Endothelial cell of umbilical vein (primary cell): ENCODE results near the gene ADCY9.

Experiments
- EZH2 ChIP-seq: IDR thresholded peaks from 2 replicates; pipeline ENCODE4 v1.6.1; 2012; ENCODE audit warnings: borderline replicate concordance, low read depth, mild to moderate bottlenecking, moderate library complexity, low read length, inconsistent platforms; ENCODE audit not compliant: severe bottlenecking
- FOS ChIP-seq: IDR thresholded peaks from 2 replicates; pipeline ENCODE4 v1.6.1; 2011; ENCODE audit warnings: mild to moderate bottlenecking, low read length, moderate library complexity, borderline replicate concordance; ENCODE audit not compliant: insufficient read depth
- JUN ChIP-seq: IDR thresholded peaks from 2 replicates; pipeline ENCODE4 v1.6.1; 2011; ENCODE audit warnings: borderline replicate concordance, low read depth; ENCODE audit not compliant: insufficient read length, insufficient read depth
- MAX ChIP-seq: IDR thresholded peaks from 2 replicates; pipeline ENCODE4 v1.6.1; 2011; ENCODE audit not compliant: insufficient read depth, insufficient read length
- MYC ChIP-seq: IDR thresholded peaks from one replicate; pipeline ENCODE4 v1.6.1; 2011; ENCODE audit warnings: mild to moderate bottlenecking, low read depth, low read length
- POLR2A ChIP-seq: IDR thresholded peaks from 2 replicates; pipeline ENCODE4 v1.6.1; 2012; ENCODE audit warnings: low read depth, mild to moderate bottlenecking, control low read depth, low read length
- POLR2AphosphoS5 ChIP-seq: IDR thresholded peaks from 2 replicates; pipeline ENCODE4 v1.6.1; 2012; ENCODE audit warnings: low read depth, mild to moderate bottlenecking, control low read depth, low read length, moderate library complexity; ENCODE audit not compliant: insufficient read depth
- TF ChIP-seq, protein P1 (sequence below), 2 donors: IDR thresholded peaks; 1 replicate in 1 of 2; 2 replicates in 1 of 2; pipeline ENCODE4 v1.5.1; 2011; ENCODE audit warnings: low read length in 2 of 2, mild to moderate bottlenecking in 2 of 2, moderate library complexity in 2 of 2, control low read depth in 1 of 2, inconsistent platforms in 1 of 2, low read depth in 1 of 2; ENCODE audit not compliant: insufficient read depth in 1 of 2; ENCODE audit errors: extremely low read depth in 1 of 2

GRCh38 chr16:3945751-3946603 lies 170.3 kb downstream of the ADCY9 start:
- TF ChIP-seq EZH2 (no peak), POLR2AphosphoS5 (no peak), MAX (no peak), POLR2A (no peak), JUN (no peak), FOS (no peak), MYC (no peak)
- TF ChIP-seq, protein P1, sequence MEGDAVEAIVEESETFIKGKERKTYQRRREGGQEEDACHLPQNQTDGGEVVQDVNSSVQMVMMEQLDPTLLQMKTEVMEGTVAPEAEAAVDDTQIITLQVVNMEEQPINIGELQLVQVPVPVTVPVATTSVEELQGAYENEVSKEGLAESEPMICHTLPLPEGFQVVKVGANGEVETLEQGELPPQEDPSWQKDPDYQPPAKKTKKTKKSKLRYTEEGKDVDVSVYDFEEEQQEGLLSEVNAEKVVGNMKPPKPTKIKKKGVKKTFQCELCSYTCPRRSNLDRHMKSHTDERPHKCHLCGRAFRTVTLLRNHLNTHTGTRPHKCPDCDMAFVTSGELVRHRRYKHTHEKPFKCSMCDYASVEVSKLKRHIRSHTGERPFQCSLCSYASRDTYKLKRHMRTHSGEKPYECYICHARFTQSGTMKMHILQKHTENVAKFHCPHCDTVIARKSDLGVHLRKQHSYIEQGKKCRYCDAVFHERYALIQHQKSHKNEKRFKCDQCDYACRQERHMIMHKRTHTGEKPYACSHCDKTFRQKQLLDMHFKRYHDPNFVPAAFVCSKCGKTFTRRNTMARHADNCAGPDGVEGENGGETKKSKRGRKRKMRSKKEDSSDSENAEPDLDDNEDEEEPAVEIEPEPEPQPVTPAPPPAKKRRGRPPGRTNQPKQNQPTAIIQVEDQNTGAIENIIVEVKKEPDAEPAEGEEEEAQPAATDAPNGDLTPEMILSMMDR (IDR thresholded peaks at IDR 0.05; ENCODE audit: extremely low read depth in 1 of 2, insufficient read depth in 1 of 2, low read depth in 1 of 2, low read length in 2 of 2): no peak
